NT2/D1 (cell line): ENCODE data around the gene PITPNM2.

Source experiments
- SUZ12 ChIP-seq: IDR thresholded peaks from 2 replicates; pipeline ENCODE4 v1.6.1; 2011; ENCODE audit not compliant: insufficient read length, insufficient read depth; ENCODE audit errors: extremely low read depth
- YY1 ChIP-seq: IDR thresholded peaks from 2 replicates; pipeline ENCODE4 v1.6.1; 2011; ENCODE audit not compliant: insufficient read length, insufficient read depth
- ZNF274 ChIP-seq: IDR thresholded peaks from 2 replicates; pipeline ENCODE4 v1.6.1; 2011; ENCODE audit warnings: mild to moderate bottlenecking, low read depth, low read length

GRCh38 chr12:123111498-123112165, 39.3 kb downstream of the PITPNM2 start:
- TF ChIP-seq YY1, result no peak
- no peak for TF ChIP-seq ZNF274
- no peak for TF ChIP-seq SUZ12
